Measurements from ENCODE around the gene REPS1. TPM values are rescaled to one million over a fixed set of nuclear protein-coding genes. Genes with fewer than 3 reads are reported as not detected.

REPS1 gene
- total RNA-seq, 2 donors from 2014 or later = 19.5 to 29.0 TPM

DNA sequence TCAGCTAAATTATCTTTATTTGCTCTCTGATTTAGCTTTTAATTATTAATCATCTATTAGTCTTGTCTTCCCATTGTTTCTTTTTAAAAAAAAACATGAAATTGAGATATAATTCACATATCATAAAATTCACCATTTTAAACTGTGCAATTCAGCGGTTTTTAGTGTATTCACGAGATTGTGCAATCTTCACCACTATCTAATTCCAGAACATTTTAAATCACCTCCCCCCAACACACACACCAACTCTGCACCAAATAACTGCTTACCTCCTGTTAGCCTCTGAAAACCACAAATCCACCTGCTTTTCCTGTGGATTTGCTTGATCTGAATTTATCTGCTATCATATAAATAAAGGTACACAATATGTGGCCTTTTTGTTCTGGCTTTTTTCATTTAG is 31.7 kb upstream of the REPS1 start:
- no peak for TF ChIP-seq POLR2A (IDR thresholded peaks at IDR 0.05)
- no peak for TF ChIP-seq CTCF (IDR thresholded peaks at IDR 0.05)
- no peak for ATAC-seq
- 94 to 95% methylated on average over 2 of the region's 2 CpGs for WGBS, 2 donors
- Histone ChIP-seq H3K4me1 (peaks cover 13% of the 10 kb centered on the region), H3K36me3 (replicated peaks in 1 of 2; ENCODE audit: insufficient read depth in 1 of 2, low read depth in 2 of 2) (no peaks in the 10 kb centered on the region), H3K4me3 (no peak overlapping the region), H3K9me3 (no peaks in the 10 kb centered on the region), H3K27ac (no peak overlapping the region), H3K27me3 (no peaks in the 10 kb centered on the region)
- intact Hi-C loops (cut with DNase I) = no loop called here
- no peak for DNase-seq

DNA sequence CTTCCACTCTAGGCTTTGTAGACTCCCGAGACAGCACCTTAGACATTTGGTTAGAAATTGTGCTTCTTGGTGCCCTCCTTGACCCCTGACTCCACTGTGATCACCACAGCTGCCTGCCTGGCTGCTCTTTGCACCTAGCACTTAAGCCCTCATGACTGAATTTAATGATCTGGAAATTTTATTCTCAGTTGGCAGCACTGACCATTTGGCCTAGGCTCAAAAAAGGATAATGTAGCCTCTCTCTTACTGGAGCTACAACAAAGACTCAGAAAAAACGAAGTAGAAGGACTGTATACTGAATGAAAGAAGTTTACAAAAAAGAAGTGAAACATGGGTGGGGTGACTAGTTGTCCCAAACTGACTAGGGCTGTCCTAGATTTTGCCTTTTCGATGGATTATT is 29.2 kb upstream of the REPS1 start:
- ATAC-seq (peak; percentile 51), DNase-seq (peak in 3 of 4 donors; percentile 26 to 39 (median 38))
- no peaks in the 10 kb centered on the region for H3K27me3 ChIP-seq
- H3K4me3 ChIP-seq = no peak overlapping the region
- intact Hi-C loops (cut with DNase I) = no loop called here
- H3K36me3 ChIP-seq (replicated peaks in 1 of 2; ENCODE audit: insufficient read depth in 1 of 2, low read depth in 2 of 2) = no peaks in the 10 kb centered on the region
- WGBS, 2 donors = 30 to 31% methylated on average over 3 of the region's 3 CpGs
- TF ChIP-seq POLR2A (IDR thresholded peaks at IDR 0.05) (no peak), CTCF (IDR thresholded peaks at IDR 0.05) (no peak)
- no peaks in the 10 kb centered on the region for H3K9me3 ChIP-seq
- H3K4me1 ChIP-seq = peaks cover 16% of the 10 kb centered on the region
- H3K27ac ChIP-seq = no peak overlapping the region

- no peaks in the 10 kb centered on the region for H3K9me3 ChIP-seq
- intact Hi-C loops (cut with DNase I) = no loop called here
- H3K27me3 ChIP-seq = no peaks in the 10 kb centered on the region
- peaks cover 16% of the 10 kb centered on the region for H3K4me1 ChIP-seq
- WGBS, 2 donors = 74 to 77% methylated on average over 7 of the region's 7 CpGs
- no peak overlapping the region for H3K27ac ChIP-seq
- no peaks in the 10 kb centered on the region for H3K36me3 ChIP-seq (replicated peaks in 1 of 2; ENCODE audit: insufficient read depth in 1 of 2, low read depth in 2 of 2)
- no peak for DNase-seq
- no peak for ATAC-seq
- TF ChIP-seq CTCF (IDR thresholded peaks at IDR 0.05) (no peak), POLR2A (IDR thresholded peaks at IDR 0.05) (no peak)
- no peak overlapping the region for H3K4me3 ChIP-seq
Measured at GRCh38 chr6:139016337-139017213, 28.5 kb upstream of the REPS1 start.

DNA sequence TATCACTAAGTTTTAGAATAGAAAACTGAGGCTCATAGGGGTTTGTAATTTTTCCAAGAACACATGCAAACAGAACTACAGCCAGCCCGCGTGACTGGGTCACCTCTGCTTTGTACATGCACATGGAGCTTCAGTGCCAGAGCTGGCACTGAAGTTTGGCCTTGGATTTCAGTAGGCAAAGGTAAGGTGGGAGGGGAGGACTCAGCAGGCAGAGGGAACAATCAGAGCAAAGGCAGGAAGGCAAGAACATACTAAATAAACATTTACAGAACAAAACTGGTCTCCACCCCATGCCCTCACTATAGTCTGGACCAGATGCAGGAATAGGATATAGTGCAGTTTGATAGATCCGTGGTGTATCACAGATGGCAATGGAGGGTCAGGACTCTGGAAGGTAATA is 26.9 kb upstream of the REPS1 start:
- peak; percentile 65 to 87 (median 86) for DNase-seq
- 14 to 25% methylated on average over 3 of the region's 3 CpGs for WGBS, 2 donors

More for the DNA sequence above, 26.9 kb upstream of the REPS1 start:
- Histone ChIP-seq H3K9me3 (no peaks in the 10 kb centered on the region), H3K4me1 (peaks cover 16% of the 10 kb centered on the region), H3K4me3 (no peak overlapping the region), H3K27me3 (no peaks in the 10 kb centered on the region), H3K27ac (peak overlapping the region in 2 of 4 donors; percentile 28 to 32), H3K36me3 (replicated peaks in 1 of 2; ENCODE audit: insufficient read depth in 1 of 2, low read depth in 2 of 2) (no peaks in the 10 kb centered on the region)
- ATAC-seq = peak; percentile 93
- intact Hi-C loops (cut with DNase I) = no loop called here
- TF ChIP-seq POLR2A (IDR thresholded peaks at IDR 0.05) = no peak
- TF ChIP-seq CTCF (IDR thresholded peaks at IDR 0.05) = no peak
